GM23338 (cell line): ENCODE data around the gene NTNG1. TPM values are rescaled to one million over a fixed set of nuclear protein-coding genes. Genes with fewer than 3 reads are reported as not detected.

Experiments used
- ATAC-seq: fragments of 200-7000 bp; cut with Tn5 transposase; 3 replicates; pipeline ENCODE4 v1.9.1; 2020
- DNase-seq: peaks from one replicate; pipeline ENCODE4 v3.0.0-alpha.2; 2015; ENCODE audit warnings: low spot score
- H2AFZ ChIP-seq: fragments of 200-600 bp; sonication (generic); 2 replicates; pipeline ENCODE4 v1.8.0; 2016; ENCODE audit warnings: antibody characterized with exemption, mild to moderate bottlenecking, moderate library complexity
- H3F3A ChIP-seq: fragments of 200-600 bp; sonication (generic); replicated peaks from 2 replicates; pipeline ENCODE4 v1.8.0; 2017; ENCODE audit warnings: antibody characterized with exemption, mixed run types, low read depth
- H3K27ac ChIP-seq: fragments of 200-600 bp; sonication (generic); 2 replicates; pipeline ENCODE4 v1.6.1; 2016; ENCODE audit warnings: low read depth
- H3K27me3 ChIP-seq: fragments of 200-600 bp; sonication (generic); 2 replicates; pipeline ENCODE4 v1.8.0; 2016; ENCODE audit warnings: mild to moderate bottlenecking, mixed run types, moderate library complexity; ENCODE audit not compliant: insufficient read depth
- H3K36me3 ChIP-seq: fragments of 200-600 bp; sonication (generic); 2 replicates; pipeline ENCODE4 v1.8.0; 2016; ENCODE audit warnings: mild to moderate bottlenecking; ENCODE audit not compliant: insufficient read depth
- H3K4me1 ChIP-seq: fragments of 200-600 bp; sonication (generic); 2 replicates; pipeline ENCODE4 v1.8.0; 2016; ENCODE audit warnings: mild to moderate bottlenecking, moderate library complexity; ENCODE audit not compliant: insufficient read depth
- H3K4me2 ChIP-seq: fragments of 200-600 bp; sonication (generic); 2 replicates; pipeline ENCODE4 v1.7.1; 2017; ENCODE audit warnings: mixed run types
- H3K4me3 ChIP-seq: fragments of 200-600 bp; sonication (generic); 2 replicates; pipeline ENCODE4 v1.6.1; 2016; ENCODE audit warnings: mixed run types
- H3K79me2 ChIP-seq: fragments of 200-600 bp; sonication (generic); replicated peaks from 2 replicates; pipeline ENCODE4 v1.8.0; 2017; ENCODE audit warnings: mild to moderate bottlenecking; ENCODE audit not compliant: insufficient read depth
- H3K9me2 ChIP-seq: fragments of 200-600 bp; sonication (generic); 2 replicates; pipeline ENCODE4 v1.8.0; 2017; ENCODE audit not compliant: insufficient read depth
- H4K20me1 ChIP-seq: fragments of 200-600 bp; sonication (generic); replicated peaks from 2 replicates; pipeline ENCODE4 v1.8.0; 2017; ENCODE audit warnings: mild to moderate bottlenecking; ENCODE audit not compliant: insufficient read depth
- H3K27ac Mint-ChIP-seq: 2 replicates; pipeline ENCODE4 v1.8.0; 2020; ENCODE audit warnings: inconsistent platforms, mild to moderate bottlenecking, moderate library complexity, mixed read lengths
- H3K27me3 Mint-ChIP-seq: 3 replicates; pipeline ENCODE4 v1.8.0; 2022; ENCODE audit warnings: low read depth, mild to moderate bottlenecking, moderate library complexity, mixed read lengths, inconsistent platforms; ENCODE audit not compliant: insufficient read depth, poor library complexity
- H3K36me3 Mint-ChIP-seq: 3 replicates; pipeline ENCODE4 v1.8.0; 2021; ENCODE audit warnings: low read depth, mild to moderate bottlenecking, inconsistent platforms, moderate library complexity, mixed read lengths
- H3K4me1 Mint-ChIP-seq: 3 replicates; pipeline ENCODE4 v1.8.0; 2020; ENCODE audit warnings: mild to moderate bottlenecking, inconsistent platforms, mixed read lengths
- H3K4me3 Mint-ChIP-seq: 3 replicates; pipeline ENCODE4 v1.8.0; 2021; ENCODE audit warnings: moderate library complexity, mild to moderate bottlenecking, inconsistent platforms, mixed read lengths
- H3K9me3 Mint-ChIP-seq: 3 replicates; pipeline ENCODE4 v1.8.0; 2020; ENCODE audit warnings: moderate library complexity, mild to moderate bottlenecking, inconsistent platforms, mixed read lengths
- CREB1 ChIP-seq: fragments of 250-450 bp; sonication (Bioruptor Pico); IDR thresholded peaks from 2 replicates; pipeline ENCODE4 v1.5.0; 2020; ENCODE audit warnings: low read depth, mild to moderate bottlenecking, moderate library complexity
- EZH2 ChIP-seq: fragments of 200-600 bp; sonication (generic); IDR thresholded peaks from one replicate; pipeline ENCODE4 v1.8.0; 2017; ENCODE audit warnings: antibody characterized with exemption, mild to moderate bottlenecking, low read depth; ENCODE audit not compliant: unreplicated experiment
- EZH2phosphoT487 ChIP-seq: fragments of 200-600 bp; sonication (generic); IDR thresholded peaks from one replicate; pipeline ENCODE4 v1.8.1; 2018; ENCODE audit warnings: antibody characterized with exemption; ENCODE audit not compliant: unreplicated experiment
- JUNB ChIP-seq: IDR thresholded peaks from one replicate; pipeline ENCODE4 v1.6.1; 2016; ENCODE audit warnings: antibody characterized with exemption; ENCODE audit not compliant: unreplicated experiment
- NANOG ChIP-seq: IDR thresholded peaks from 2 replicates; pipeline ENCODE4 v1.6.1; 2016; ENCODE audit warnings: antibody characterized with exemption, borderline replicate concordance
- POLR2AphosphoS5 ChIP-seq: IDR thresholded peaks from 2 replicates; pipeline ENCODE4 v1.6.1; 2016; ENCODE audit warnings: antibody characterized with exemption, low read depth
- STAT1 ChIP-seq: IDR thresholded peaks from one replicate; pipeline ENCODE4 v1.6.1; 2016; ENCODE audit warnings: antibody characterized with exemption; ENCODE audit not compliant: unreplicated experiment
- ZNF114 ChIP-seq: fragments of 250-450 bp; sonication (Bioruptor Pico); IDR thresholded peaks from 2 replicates; pipeline ENCODE4 v1.5.0; 2020; ENCODE audit warnings: mild to moderate bottlenecking, moderate library complexity
- ZNF331 ChIP-seq: fragments of 250-450 bp; sonication (Bioruptor Pico); IDR thresholded peaks from 2 replicates; pipeline ENCODE4 v1.5.0; 2020; ENCODE audit warnings: low read depth, mild to moderate bottlenecking, moderate library complexity
- polyA plus RNA-seq: library from polyadenylated mRNA; unstranded; fragments of >200 nt; fragmentation: Nextera tagmentation; extraction: Ambion mirVana; gene quantifications from 2 replicates; pipeline ENCODE4 v1.2.1, GENCODE V29; 2016
- total RNA-seq: library from RNA; depleted of rRNA; stranded (reverse); fragments of >200 nt; shearing (Covaris generic); gene quantifications from 2 replicates; pipeline ENCODE4 v1.2.3, GENCODE V29; 2014
- TF ChIP-seq, protein P1 (sequence below), 2 experiments: fragments of 200-600 bp in 1 of 2; sonication (generic) in 1 of 2; conservative IDR thresholded peaks; 2 replicates each; pipeline versions ENCODE4 v1.5.1 to v1.6.1; 2016 to 2017; ENCODE audit warnings: antibody characterized with exemption in 2 of 2, low read depth in 2 of 2, mild to moderate bottlenecking in 2 of 2, moderate library complexity in 1 of 2
- TF ChIP-seq, protein P2 (sequence below): IDR thresholded peaks from one replicate; pipeline ENCODE4 v1.6.1; 2018; ENCODE audit warnings: antibody characterized with exemption; ENCODE audit not compliant: unreplicated experiment
- TF ChIP-seq, protein P3 (sequence below): IDR thresholded peaks from 2 replicates; pipeline ENCODE4 v1.6.1; 2016; ENCODE audit warnings: antibody characterized with exemption
- TF ChIP-seq, protein P4 (sequence below): fragments of 250-450 bp; sonication (Bioruptor Pico); IDR thresholded peaks from 2 replicates; pipeline ENCODE4 v1.5.0; 2020; ENCODE audit warnings: mild to moderate bottlenecking, moderate library complexity

The NTNG1 gene
- total and polyA plus RNA-seq, 2 experiments from 2014 or later = 7.2 to 10.3 TPM

DNA sequence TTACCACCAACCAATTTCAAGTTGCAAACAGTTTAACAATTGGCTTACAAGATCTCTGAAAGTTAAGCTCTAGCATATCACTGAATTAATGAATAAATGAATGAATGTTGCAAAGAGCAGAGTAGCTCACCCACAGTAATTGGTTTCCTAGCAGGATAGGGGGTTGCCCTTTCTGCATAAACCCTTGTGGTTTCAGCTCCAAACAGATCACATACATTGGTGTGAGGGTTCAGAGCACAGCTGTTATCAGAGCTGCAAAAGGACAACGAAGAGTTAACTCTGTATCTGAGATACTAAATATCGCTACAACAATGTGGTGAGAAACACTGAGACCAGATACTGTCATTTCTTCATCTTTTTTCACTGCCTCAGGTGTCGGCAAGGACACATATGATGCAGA, 46.6 kb downstream of the NTNG1 start:
- no peak; the same call in 2 of the 3 replicates for ATAC-seq

More for the DNA sequence above, 46.6 kb downstream of the NTNG1 start:
- Mint-ChIP-seq H3K27me3 (peaks cover 1% of the 10 kb centered on the region), H3K27ac (no peak overlapping the region), H3K4me1 (peaks cover 30% of the 10 kb centered on the region), H3K36me3 (no peaks in the 10 kb centered on the region; the same call in 2 of the 3 replicates), H3K4me3 (no peak overlapping the region), H3K9me3 (no peaks in the 10 kb centered on the region; the same call in 2 of the 3 replicates)
- H3F3A ChIP-seq = no peaks in the 10 kb centered on the region
- H3K27ac ChIP-seq = no peak overlapping the region
- no peaks in the 10 kb centered on the region for H3K27me3 ChIP-seq
- H3K4me1 ChIP-seq = peaks cover 28% of the 10 kb centered on the region
- TF ChIP-seq STAT1 = no peak
- TF ChIP-seq, protein P1, sequence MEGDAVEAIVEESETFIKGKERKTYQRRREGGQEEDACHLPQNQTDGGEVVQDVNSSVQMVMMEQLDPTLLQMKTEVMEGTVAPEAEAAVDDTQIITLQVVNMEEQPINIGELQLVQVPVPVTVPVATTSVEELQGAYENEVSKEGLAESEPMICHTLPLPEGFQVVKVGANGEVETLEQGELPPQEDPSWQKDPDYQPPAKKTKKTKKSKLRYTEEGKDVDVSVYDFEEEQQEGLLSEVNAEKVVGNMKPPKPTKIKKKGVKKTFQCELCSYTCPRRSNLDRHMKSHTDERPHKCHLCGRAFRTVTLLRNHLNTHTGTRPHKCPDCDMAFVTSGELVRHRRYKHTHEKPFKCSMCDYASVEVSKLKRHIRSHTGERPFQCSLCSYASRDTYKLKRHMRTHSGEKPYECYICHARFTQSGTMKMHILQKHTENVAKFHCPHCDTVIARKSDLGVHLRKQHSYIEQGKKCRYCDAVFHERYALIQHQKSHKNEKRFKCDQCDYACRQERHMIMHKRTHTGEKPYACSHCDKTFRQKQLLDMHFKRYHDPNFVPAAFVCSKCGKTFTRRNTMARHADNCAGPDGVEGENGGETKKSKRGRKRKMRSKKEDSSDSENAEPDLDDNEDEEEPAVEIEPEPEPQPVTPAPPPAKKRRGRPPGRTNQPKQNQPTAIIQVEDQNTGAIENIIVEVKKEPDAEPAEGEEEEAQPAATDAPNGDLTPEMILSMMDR (conservative IDR thresholded peaks at IDR 0.05; ENCODE audit: low read depth in 2 of 2) = no peak
- TF ChIP-seq, protein P2, sequence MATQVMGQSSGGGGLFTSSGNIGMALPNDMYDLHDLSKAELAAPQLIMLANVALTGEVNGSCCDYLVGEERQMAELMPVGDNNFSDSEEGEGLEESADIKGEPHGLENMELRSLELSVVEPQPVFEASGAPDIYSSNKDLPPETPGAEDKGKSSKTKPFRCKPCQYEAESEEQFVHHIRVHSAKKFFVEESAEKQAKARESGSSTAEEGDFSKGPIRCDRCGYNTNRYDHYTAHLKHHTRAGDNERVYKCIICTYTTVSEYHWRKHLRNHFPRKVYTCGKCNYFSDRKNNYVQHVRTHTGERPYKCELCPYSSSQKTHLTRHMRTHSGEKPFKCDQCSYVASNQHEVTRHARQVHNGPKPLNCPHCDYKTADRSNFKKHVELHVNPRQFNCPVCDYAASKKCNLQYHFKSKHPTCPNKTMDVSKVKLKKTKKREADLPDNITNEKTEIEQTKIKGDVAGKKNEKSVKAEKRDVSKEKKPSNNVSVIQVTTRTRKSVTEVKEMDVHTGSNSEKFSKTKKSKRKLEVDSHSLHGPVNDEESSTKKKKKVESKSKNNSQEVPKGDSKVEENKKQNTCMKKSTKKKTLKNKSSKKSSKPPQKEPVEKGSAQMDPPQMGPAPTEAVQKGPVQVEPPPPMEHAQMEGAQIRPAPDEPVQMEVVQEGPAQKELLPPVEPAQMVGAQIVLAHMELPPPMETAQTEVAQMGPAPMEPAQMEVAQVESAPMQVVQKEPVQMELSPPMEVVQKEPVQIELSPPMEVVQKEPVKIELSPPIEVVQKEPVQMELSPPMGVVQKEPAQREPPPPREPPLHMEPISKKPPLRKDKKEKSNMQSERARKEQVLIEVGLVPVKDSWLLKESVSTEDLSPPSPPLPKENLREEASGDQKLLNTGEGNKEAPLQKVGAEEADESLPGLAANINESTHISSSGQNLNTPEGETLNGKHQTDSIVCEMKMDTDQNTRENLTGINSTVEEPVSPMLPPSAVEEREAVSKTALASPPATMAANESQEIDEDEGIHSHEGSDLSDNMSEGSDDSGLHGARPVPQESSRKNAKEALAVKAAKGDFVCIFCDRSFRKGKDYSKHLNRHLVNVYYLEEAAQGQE = no peak
- TF ChIP-seq NANOG = no peak
- TF ChIP-seq JUNB = no peak
- TF ChIP-seq, protein P3, sequence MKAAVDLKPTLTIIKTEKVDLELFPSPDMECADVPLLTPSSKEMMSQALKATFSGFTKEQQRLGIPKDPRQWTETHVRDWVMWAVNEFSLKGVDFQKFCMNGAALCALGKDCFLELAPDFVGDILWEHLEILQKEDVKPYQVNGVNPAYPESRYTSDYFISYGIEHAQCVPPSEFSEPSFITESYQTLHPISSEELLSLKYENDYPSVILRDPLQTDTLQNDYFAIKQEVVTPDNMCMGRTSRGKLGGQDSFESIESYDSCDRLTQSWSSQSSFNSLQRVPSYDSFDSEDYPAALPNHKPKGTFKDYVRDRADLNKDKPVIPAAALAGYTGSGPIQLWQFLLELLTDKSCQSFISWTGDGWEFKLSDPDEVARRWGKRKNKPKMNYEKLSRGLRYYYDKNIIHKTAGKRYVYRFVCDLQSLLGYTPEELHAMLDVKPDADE = no peak
- TF ChIP-seq CREB1 (CRISPR knock-in tag) = no peak
- TF ChIP-seq EZH2 = no peak
- TF ChIP-seq ZNF331 = no peak
- TF ChIP-seq EZH2phosphoT487 = no peak
- no peak for TF ChIP-seq POLR2AphosphoS5
- no peak for TF ChIP-seq ZNF114 (CRISPR knock-in tag)
- TF ChIP-seq, protein P4, sequence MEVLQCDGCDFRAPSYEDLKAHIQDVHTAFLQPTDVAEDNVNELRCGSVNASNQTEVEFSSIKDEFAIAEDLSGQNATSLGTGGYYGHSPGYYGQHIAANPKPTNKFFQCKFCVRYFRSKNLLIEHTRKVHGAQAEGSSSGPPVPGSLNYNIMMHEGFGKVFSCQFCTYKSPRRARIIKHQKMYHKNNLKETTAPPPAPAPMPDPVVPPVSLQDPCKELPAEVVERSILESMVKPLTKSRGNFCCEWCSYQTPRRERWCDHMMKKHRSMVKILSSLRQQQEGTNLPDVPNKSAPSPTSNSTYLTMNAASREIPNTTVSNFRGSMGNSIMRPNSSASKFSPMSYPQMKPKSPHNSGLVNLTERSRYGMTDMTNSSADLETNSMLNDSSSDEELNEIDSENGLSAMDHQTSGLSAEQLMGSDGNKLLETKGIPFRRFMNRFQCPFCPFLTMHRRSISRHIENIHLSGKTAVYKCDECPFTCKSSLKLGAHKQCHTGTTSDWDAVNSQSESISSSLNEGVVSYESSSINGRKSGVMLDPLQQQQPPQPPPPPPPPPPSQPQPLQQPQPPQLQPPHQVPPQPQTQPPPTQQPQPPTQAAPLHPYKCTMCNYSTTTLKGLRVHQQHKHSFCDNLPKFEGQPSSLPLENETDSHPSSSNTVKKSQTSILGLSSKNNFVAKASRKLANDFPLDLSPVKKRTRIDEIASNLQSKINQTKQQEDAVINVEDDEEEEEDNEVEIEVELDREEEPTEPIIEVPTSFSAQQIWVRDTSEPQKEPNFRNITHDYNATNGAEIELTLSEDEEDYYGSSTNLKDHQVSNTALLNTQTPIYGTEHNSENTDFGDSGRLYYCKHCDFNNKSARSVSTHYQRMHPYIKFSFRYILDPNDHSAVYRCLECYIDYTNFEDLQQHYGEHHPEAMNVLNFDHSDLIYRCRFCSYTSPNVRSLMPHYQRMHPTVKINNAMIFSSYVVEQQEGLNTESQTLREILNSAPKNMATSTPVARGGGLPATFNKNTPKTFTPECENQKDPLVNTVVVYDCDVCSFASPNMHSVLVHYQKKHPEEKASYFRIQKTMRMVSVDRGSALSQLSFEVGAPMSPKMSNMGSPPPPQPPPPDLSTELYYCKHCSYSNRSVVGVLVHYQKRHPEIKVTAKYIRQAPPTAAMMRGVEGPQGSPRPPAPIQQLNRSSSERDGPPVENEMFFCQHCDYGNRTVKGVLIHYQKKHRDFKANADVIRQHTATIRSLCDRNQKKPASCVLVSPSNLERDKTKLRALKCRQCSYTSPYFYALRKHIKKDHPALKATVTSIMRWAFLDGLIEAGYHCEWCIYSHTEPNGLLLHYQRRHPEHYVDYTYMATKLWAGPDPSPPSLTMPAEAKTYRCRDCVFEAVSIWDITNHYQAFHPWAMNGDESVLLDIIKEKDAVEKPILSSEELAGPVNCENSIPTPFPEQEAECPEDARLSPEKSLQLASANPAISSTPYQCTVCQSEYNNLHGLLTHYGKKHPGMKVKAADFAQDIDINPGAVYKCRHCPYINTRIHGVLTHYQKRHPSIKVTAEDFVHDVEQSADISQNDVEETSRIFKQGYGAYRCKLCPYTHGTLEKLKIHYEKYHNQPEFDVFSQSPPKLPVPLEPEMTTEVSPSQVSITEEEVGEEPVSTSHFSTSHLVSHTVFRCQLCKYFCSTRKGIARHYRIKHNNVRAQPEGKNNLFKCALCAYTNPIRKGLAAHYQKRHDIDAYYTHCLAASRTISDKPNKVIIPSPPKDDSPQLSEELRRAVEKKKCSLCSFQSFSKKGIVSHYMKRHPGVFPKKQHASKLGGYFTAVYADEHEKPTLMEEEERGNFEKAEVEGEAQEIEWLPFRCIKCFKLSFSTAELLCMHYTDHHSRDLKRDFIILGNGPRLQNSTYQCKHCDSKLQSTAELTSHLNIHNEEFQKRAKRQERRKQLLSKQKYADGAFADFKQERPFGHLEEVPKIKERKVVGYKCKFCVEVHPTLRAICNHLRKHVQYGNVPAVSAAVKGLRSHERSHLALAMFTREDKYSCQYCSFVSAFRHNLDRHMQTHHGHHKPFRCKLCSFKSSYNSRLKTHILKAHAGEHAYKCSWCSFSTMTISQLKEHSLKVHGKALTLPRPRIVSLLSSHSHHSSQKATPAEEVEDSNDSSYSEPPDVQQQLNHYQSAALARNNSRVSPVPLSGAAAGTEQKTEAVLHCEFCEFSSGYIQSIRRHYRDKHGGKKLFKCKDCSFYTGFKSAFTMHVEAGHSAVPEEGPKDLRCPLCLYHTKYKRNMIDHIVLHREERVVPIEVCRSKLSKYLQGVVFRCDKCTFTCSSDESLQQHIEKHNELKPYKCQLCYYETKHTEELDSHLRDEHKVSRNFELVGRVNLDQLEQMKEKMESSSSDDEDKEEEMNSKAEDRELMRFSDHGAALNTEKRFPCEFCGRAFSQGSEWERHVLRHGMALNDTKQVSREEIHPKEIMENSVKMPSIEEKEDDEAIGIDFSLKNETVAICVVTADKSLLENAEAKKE (CRISPR knock-in tag) = no peak
- no peak overlapping the region for H2AFZ ChIP-seq
- no peak for DNase-seq
- H3K79me2 ChIP-seq = no peaks in the 10 kb centered on the region
- peaks cover 10% of the 10 kb centered on the region; the same call in 1 of the 2 replicates for H3K9me2 ChIP-seq
- H3K4me2 ChIP-seq = no peak overlapping the region
- H3K36me3 ChIP-seq = no peaks in the 10 kb centered on the region
- H3K4me3 ChIP-seq = no peak overlapping the region
- no peaks in the 10 kb centered on the region for H4K20me1 ChIP-seq
